ENCODE results near the gene MRGPRF.

- TF ChIP-seq CTCF (IDR thresholded peaks at IDR 0.05; ENCODE audit: low read length): no peak
- TF ChIP-seq EZH2 (optimal IDR thresholded peaks at IDR 0.05; ENCODE audit: low read depth, low read length): no peak
Measured at GRCh38 chr11:69040051-69040450, 27.0 kb upstream of the MRGPRF start.

Data from MM.1S (cell line).